Measurements from ENCODE around the gene HOATZ. TPM values are rescaled to one million over a fixed set of nuclear protein-coding genes. Genes with fewer than 3 reads are reported as not detected.
A peak's percentile ranks its signal among the peaks of the same experiment; 100 is the strongest.

The HOATZ gene
- total RNA-seq, 1 donor from 2014 or later: not detected

- TF ChIP-seq CTCF (IDR thresholded peaks at IDR 0.05): no peak
- no peaks in the 10 kb centered on the region for H3K9me3 Mint-ChIP-seq (ENCODE audit: low read depth)
- H3K27me3 Mint-ChIP-seq (ENCODE audit: low read depth): no peaks in the 10 kb centered on the region
- H3K27ac Mint-ChIP-seq (ENCODE audit: unreplicated experiment): no peak overlapping the region
- DNase-seq (ENCODE audit: low spot score): no peak
- no peaks in the 10 kb centered on the region for H3K36me3 Mint-ChIP-seq (ENCODE audit: low read depth)
- H3K4me3 Mint-ChIP-seq (ENCODE audit: unreplicated experiment): no peak overlapping the region
- H3K4me1 Mint-ChIP-seq (ENCODE audit: low read depth): peaks cover 54% of the 10 kb centered on the region
These were observed 46.2 kb downstream of the HOATZ start for GRCh38 chr11:111560800-111561199.

GRCh38 chr11:111561306-111561705 lies 46.7 kb downstream of the HOATZ start:
- no peak for DNase-seq (ENCODE audit: low spot score)

GRCh38 chr11:111561791-111562325 lies 47.3 kb downstream of the HOATZ start:
- Mint-ChIP-seq H3K36me3 (ENCODE audit: low read depth) (no peaks in the 10 kb centered on the region), H3K9me3 (ENCODE audit: low read depth) (no peaks in the 10 kb centered on the region), H3K27ac (ENCODE audit: unreplicated experiment) (no peak overlapping the region), H3K4me1 (ENCODE audit: low read depth) (peaks cover 47% of the 10 kb centered on the region), H3K4me3 (ENCODE audit: unreplicated experiment) (no peak overlapping the region), H3K27me3 (ENCODE audit: low read depth) (no peaks in the 10 kb centered on the region)
- no peak for DNase-seq (ENCODE audit: low spot score)
- no peak for TF ChIP-seq CTCF (IDR thresholded peaks at IDR 0.05)

More at GRCh38 chr11:111561306-111561705, 46.7 kb downstream of the HOATZ start:
- Mint-ChIP-seq H3K27me3 (ENCODE audit: low read depth) (no peaks in the 10 kb centered on the region), H3K9me3 (ENCODE audit: low read depth) (no peaks in the 10 kb centered on the region), H3K27ac (ENCODE audit: unreplicated experiment) (no peak overlapping the region), H3K4me1 (ENCODE audit: low read depth) (peaks cover 52% of the 10 kb centered on the region), H3K4me3 (ENCODE audit: unreplicated experiment) (no peak overlapping the region), H3K36me3 (ENCODE audit: low read depth) (no peaks in the 10 kb centered on the region)
- no peak for TF ChIP-seq CTCF (IDR thresholded peaks at IDR 0.05)

GRCh38 chr11:111562692-111563389 lies 48.3 kb downstream of the HOATZ start:
- H3K4me3 Mint-ChIP-seq (ENCODE audit: unreplicated experiment): no peak overlapping the region
- no peaks in the 10 kb centered on the region for H3K27me3 Mint-ChIP-seq (ENCODE audit: low read depth)
- H3K9me3 Mint-ChIP-seq (ENCODE audit: low read depth): no peaks in the 10 kb centered on the region
- H3K4me1 Mint-ChIP-seq (ENCODE audit: low read depth): peaks cover 37% of the 10 kb centered on the region
- DNase-seq (ENCODE audit: low spot score): no peak
- H3K27ac Mint-ChIP-seq (ENCODE audit: unreplicated experiment): no peak overlapping the region
- H3K36me3 Mint-ChIP-seq (ENCODE audit: low read depth): no peaks in the 10 kb centered on the region
- TF ChIP-seq CTCF (IDR thresholded peaks at IDR 0.05): no peak

- Mint-ChIP-seq H3K27ac (ENCODE audit: unreplicated experiment) (no peak overlapping the region), H3K9me3 (ENCODE audit: low read depth) (no peaks in the 10 kb centered on the region), H3K36me3 (ENCODE audit: low read depth) (no peaks in the 10 kb centered on the region), H3K27me3 (ENCODE audit: low read depth) (no peaks in the 10 kb centered on the region), H3K4me1 (ENCODE audit: low read depth) (peaks cover 24% of the 10 kb centered on the region), H3K4me3 (ENCODE audit: unreplicated experiment) (no peak overlapping the region)
- no peak for DNase-seq (ENCODE audit: low spot score)
- TF ChIP-seq CTCF (IDR thresholded peaks at IDR 0.05): peak; percentile 97
These were observed 50.6 kb downstream of the HOATZ start for GRCh38 chr11:111565114-111565720.

Data from chondrocyte (in vitro differentiated cells).